Thyroid gland (tissue), 4 donors: Measurements from ENCODE around the gene RNF144A. TPM values are rescaled to one million over a fixed set of nuclear protein-coding genes. Genes with fewer than 3 reads are reported as not detected.

ENCODE experiments used
- DNase-seq, 2 donors: peaks; one replicate each; pipeline ENCODE4 v3.0.0-alpha.2; 2019
- H3K27ac ChIP-seq, 3 donors: fragments of 200-600 bp; sonication (generic); 1 replicate in 2 of 3; 2 replicates in 1 of 3; pipeline ENCODE4 v1.5.1; 2016 to 2019; ENCODE audit warnings: mild to moderate bottlenecking in 1 of 3, moderate library complexity in 1 of 3
- H3K27me3 ChIP-seq: fragments of 200-600 bp; sonication (generic); one replicate; pipeline ENCODE4 v1.5.1; 2019
- H3K36me3 ChIP-seq, 2 donors: fragments of 200-600 bp; sonication (generic); one replicate each; pipeline ENCODE4 v1.5.1; 2016 to 2019
- H3K4me1 ChIP-seq, 2 donors: fragments of 200-600 bp; sonication (generic); one replicate each; pipeline ENCODE4 v1.5.1; 2017 to 2019
- H3K4me3 ChIP-seq, 3 donors: fragments of 200-600 bp; sonication (generic); replicated peaks in 1 of 3; 1 replicate in 2 of 3; 2 replicates in 1 of 3; pipeline ENCODE4 v1.5.1; 2016; ENCODE audit warnings: mild to moderate bottlenecking in 1 of 3
- H3K9me3 ChIP-seq: fragments of 200-600 bp; sonication (generic); one replicate; pipeline ENCODE4 v1.5.1; 2017
- POLR2A ChIP-seq, 2 donors: fragments of 450-650 bp; IDR thresholded peaks; one replicate each; pipeline ENCODE4 v1.6.1; 2017; ENCODE audit warnings: antibody characterized with exemption in 2 of 2, mild to moderate bottlenecking in 2 of 2, moderate library complexity in 1 of 2
- WGBS, 2 donors: methylation state at CpG; one replicate each; pipeline ENCODE4 v1.1.5; 2017; 5-methylcytosine and 5-hydroxymethylcytosine counted together
- intact Hi-C: fragments of 100-400 bp; cut with DNase I; formaldehyde crosslinking; loops from one replicate; pipeline ENCODE4 v1.15.1; 2023
- total RNA-seq, 4 donors: library from RNA; depleted of rRNA; stranded (reverse); fragments of >200 nt; gene quantifications; one replicate each; pipeline ENCODE4 v1.2.3, GENCODE V29; 2016
- TF ChIP-seq, protein P1 (sequence below), 6 experiments: fragments of 200-600 bp in 3 of 6; fragments of 450-650 bp in 3 of 6; sonication (generic) in 3 of 6; IDR thresholded peaks; one replicate each; pipeline ENCODE4 v1.5.1; 2016 to 2019; ENCODE audit warnings: antibody characterized with exemption in 6 of 6, mild to moderate bottlenecking in 2 of 6, inconsistent platforms in 1 of 6, moderate library complexity in 1 of 6

RNF144A gene
- total RNA-seq, 4 donors from 2014 or later, result 8.0 to 12.2 (median 10.6) TPM

- Histone ChIP-seq H3K4me3 (no peak overlapping the region), H3K4me1 (peaks cover 5 to 10% of the 10 kb centered on the region in 2 donors), H3K27me3 (no peaks in the 10 kb centered on the region), H3K27ac (no peak overlapping the region), H3K36me3 (no peaks in the 10 kb centered on the region), H3K9me3 (no peaks in the 10 kb centered on the region)
- 89 to 94% methylated on average over 14 of the region's 14 CpGs for WGBS, 2 donors
- no peak for DNase-seq
- intact Hi-C loops, result no loop called here
- no peak for TF ChIP-seq POLR2A (IDR thresholded peaks at IDR 0.05)
- TF ChIP-seq, protein P1, sequence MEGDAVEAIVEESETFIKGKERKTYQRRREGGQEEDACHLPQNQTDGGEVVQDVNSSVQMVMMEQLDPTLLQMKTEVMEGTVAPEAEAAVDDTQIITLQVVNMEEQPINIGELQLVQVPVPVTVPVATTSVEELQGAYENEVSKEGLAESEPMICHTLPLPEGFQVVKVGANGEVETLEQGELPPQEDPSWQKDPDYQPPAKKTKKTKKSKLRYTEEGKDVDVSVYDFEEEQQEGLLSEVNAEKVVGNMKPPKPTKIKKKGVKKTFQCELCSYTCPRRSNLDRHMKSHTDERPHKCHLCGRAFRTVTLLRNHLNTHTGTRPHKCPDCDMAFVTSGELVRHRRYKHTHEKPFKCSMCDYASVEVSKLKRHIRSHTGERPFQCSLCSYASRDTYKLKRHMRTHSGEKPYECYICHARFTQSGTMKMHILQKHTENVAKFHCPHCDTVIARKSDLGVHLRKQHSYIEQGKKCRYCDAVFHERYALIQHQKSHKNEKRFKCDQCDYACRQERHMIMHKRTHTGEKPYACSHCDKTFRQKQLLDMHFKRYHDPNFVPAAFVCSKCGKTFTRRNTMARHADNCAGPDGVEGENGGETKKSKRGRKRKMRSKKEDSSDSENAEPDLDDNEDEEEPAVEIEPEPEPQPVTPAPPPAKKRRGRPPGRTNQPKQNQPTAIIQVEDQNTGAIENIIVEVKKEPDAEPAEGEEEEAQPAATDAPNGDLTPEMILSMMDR (IDR thresholded peaks at IDR 0.05), result no peak
Measured at GRCh38 chr2:7017671-7018281, 100.6 kb downstream of the RNF144A start.

DNA sequence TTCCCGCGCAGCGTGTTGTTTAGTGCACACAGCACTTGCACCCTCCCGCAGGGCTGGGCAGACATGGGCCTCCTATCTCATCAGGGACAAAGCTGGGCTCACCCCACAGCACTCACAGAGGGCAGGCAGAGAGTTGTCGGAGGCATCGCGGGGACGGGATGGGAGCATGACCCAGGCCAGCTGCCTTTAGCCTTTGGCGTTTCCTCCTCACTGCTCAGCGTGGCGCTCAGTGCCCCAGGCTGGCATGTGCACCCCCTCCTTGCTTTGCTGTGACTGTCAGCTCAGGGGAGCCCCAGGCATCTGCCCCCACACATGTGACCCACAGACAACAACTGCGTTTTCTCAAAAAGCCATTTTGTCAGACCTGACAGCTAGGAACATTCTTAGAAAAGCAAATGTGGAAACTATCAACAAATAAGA, 101.1 kb downstream of the RNF144A start:
- Histone ChIP-seq H3K9me3 (no peaks in the 10 kb centered on the region), H3K27me3 (no peaks in the 10 kb centered on the region), H3K36me3 (no peaks in the 10 kb centered on the region), H3K27ac (no peak overlapping the region), H3K4me1 (peaks cover 5 to 10% of the 10 kb centered on the region in 2 donors), H3K4me3 (no peak overlapping the region)
- WGBS, 2 donors, result 94 to 98% methylated on average over 8 to 12 of the region's 12 CpGs
- TF ChIP-seq, protein P1 (IDR thresholded peaks at IDR 0.05), result no peak
- no peak for TF ChIP-seq POLR2A (IDR thresholded peaks at IDR 0.05)
- no peak for DNase-seq
- intact Hi-C loops, result no loop called here

GRCh38 chr2:7018767-7019166, 101.6 kb downstream of the RNF144A start:
- no peak for DNase-seq
- intact Hi-C loops, result no loop called here
- H3K4me1 ChIP-seq, result peaks cover 5 to 10% of the 10 kb centered on the region in 2 donors
- H3K9me3 ChIP-seq, result no peaks in the 10 kb centered on the region
- H3K27me3 ChIP-seq, result no peaks in the 10 kb centered on the region
- no peak for TF ChIP-seq POLR2A (IDR thresholded peaks at IDR 0.05)
- TF ChIP-seq, protein P1 (IDR thresholded peaks at IDR 0.05), result no peak
- 84 to 88% methylated on average over 5 of the region's 5 CpGs for WGBS, 2 donors
- no peak overlapping the region for H3K4me3 ChIP-seq
- H3K27ac ChIP-seq, result no peak overlapping the region
- no peaks in the 10 kb centered on the region for H3K36me3 ChIP-seq

GRCh38 chr2:7019191-7019590, 102.0 kb downstream of the RNF144A start:
- no peak for DNase-seq
- H3K27me3 ChIP-seq, result no peaks in the 10 kb centered on the region
- H3K27ac ChIP-seq, result no peak overlapping the region
- no peak overlapping the region for H3K4me3 ChIP-seq
- H3K36me3 ChIP-seq, result no peaks in the 10 kb centered on the region
- WGBS, 2 donors, result 95 to 100% methylated on average over 5 to 17 of the region's 17 CpGs
- no peak for TF ChIP-seq POLR2A (IDR thresholded peaks at IDR 0.05)
- TF ChIP-seq, protein P1 (IDR thresholded peaks at IDR 0.05), result no peak
- no peaks in the 10 kb centered on the region for H3K9me3 ChIP-seq
- intact Hi-C loops, result no loop called here
- peaks cover 5 to 10% of the 10 kb centered on the region in 2 donors for H3K4me1 ChIP-seq

DNA sequence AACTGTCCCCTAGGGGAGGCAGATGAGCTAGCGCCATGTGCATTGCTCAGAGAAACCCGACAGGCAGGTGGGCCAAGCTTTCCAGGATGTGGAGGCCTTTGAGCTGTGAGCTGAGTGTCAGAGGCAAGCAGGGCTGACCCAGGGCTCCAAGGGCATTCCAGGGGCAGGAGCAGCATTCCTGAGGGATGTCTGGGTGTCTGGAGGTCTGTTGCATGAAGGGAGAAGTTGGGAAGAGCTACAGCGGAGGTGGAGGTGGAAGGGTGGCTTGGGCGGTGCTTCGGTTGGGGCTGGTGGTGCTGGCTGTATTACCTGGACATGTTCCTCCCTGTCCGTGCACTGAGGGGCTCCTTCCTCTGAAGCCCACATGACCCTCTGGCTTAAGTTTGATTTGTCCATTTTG, 102.8 kb downstream of the RNF144A start:
- WGBS, 2 donors, result 88 to 96% methylated on average over 6 of the region's 6 CpGs
- H3K9me3 ChIP-seq, result no peaks in the 10 kb centered on the region
- H3K4me3 ChIP-seq, result no peak overlapping the region
- no peaks in the 10 kb centered on the region for H3K36me3 ChIP-seq
- no peak overlapping the region for H3K27ac ChIP-seq
- intact Hi-C loops, result no loop called here
- TF ChIP-seq, protein P1 (IDR thresholded peaks at IDR 0.05), result no peak
- no peak for TF ChIP-seq POLR2A (IDR thresholded peaks at IDR 0.05)
- peaks cover 5 to 10% of the 10 kb centered on the region in 2 donors for H3K4me1 ChIP-seq
- H3K27me3 ChIP-seq, result no peaks in the 10 kb centered on the region
- DNase-seq, result no peak
